Suppressor macrophage (primary cell): Measurements from ENCODE around the gene LGR6.
A peak's percentile ranks its signal among the peaks of the same experiment; 100 is the strongest.
"Not testable (repeated sequence)": the region's sequence is repeated elsewhere in the genome, so short reads cannot be mapped to it uniquely, and the experiment has no call there.

Source experiments
- DNase-seq, 4 experiments: peaks; one replicate each; pipeline ENCODE4 v3.0.0-alpha.2; 2020 to 2022
- total RNA-seq, 17 experiments: gene quantifications; one replicate each; lab custom pipeline; 2026; ENCODE audit warnings: mixed read lengths in 6 of 17, inconsistent platforms in 3 of 17; lab: John Stamatoyannopoulos, UW

LGR6 gene
- total RNA-seq: 0 to 4.5 (median 0) reads per million in 17 experiments

- DNase-seq: no peak
These were observed at the start of gene LGR6 for GRCh38 chr1:202193614-202194327. Gene LGR6 (plus strand): TSS chr1:202193799. CDS start chr1:202193990, 191 bp downstream.

GRCh38 chr1:202144402-202145067 lies 49.1 kb upstream of the LGR6 start, which contains the start of gene ARL8A:
Gene ARL8A (minus strand): TSS chr1:202144737. CDS start chr1:202144572, 165 bp downstream.
- peak; percentile 57 to 88 (median 74) for DNase-seq

- DNase-seq: no peak
These were observed 48.4 kb upstream of the LGR6 start for GRCh38 chr1:202145068-202145743.

- not testable (repeated sequence) for DNase-seq
These were observed 47.9 kb upstream of the LGR6 start for GRCh38 chr1:202145744-202146140.

- DNase-seq: no peak
These were observed 47.3 kb upstream of the LGR6 start for GRCh38 chr1:202146279-202146678.

- DNase-seq: no peak
These were observed 46.6 kb upstream of the LGR6 start for GRCh38 chr1:202146993-202147392.

- DNase-seq: no peak
These were observed 45.2 kb upstream of the LGR6 start for GRCh38 chr1:202148391-202148790.

GRCh38 chr1:202149566-202149965 lies 44.0 kb upstream of the LGR6 start:
- DNase-seq: no peak

GRCh38 chr1:202150187-202150586 lies 43.4 kb upstream of the LGR6 start:
- DNase-seq: no peak

- no peak for DNase-seq
These were observed 43.0 kb upstream of the LGR6 start for GRCh38 chr1:202150602-202151001.

GRCh38 chr1:202151045-202151444 lies 42.6 kb upstream of the LGR6 start:
- no peak for DNase-seq

- no peak for DNase-seq
These were observed 41.2 kb upstream of the LGR6 start for GRCh38 chr1:202152399-202152798.

- no peak for DNase-seq
These were observed 40.3 kb upstream of the LGR6 start for GRCh38 chr1:202153284-202153683.

- no peak for DNase-seq
These were observed 39.3 kb upstream of the LGR6 start for GRCh38 chr1:202154148-202154765.

- DNase-seq: peak in 3 of 4 experiments; percentile 61 to 71 (median 68)
These were observed 38.7 kb upstream of the LGR6 start for GRCh38 chr1:202154766-202155477.

- peak; percentile 87 to 94 (median 92) for DNase-seq
These were observed 38.0 kb upstream of the LGR6 start for GRCh38 chr1:202155478-202156021.

- no peak for DNase-seq
These were observed 37.0 kb upstream of the LGR6 start for GRCh38 chr1:202156590-202156989.

GRCh38 chr1:202157945-202158344 lies 35.7 kb upstream of the LGR6 start:
- DNase-seq: no peak

- DNase-seq: no peak
These were observed 34.6 kb upstream of the LGR6 start for GRCh38 chr1:202158810-202159533.

- DNase-seq: peak; percentile 37 to 66 (median 54)
These were observed 33.8 kb upstream of the LGR6 start for GRCh38 chr1:202159534-202160371.
